GM19099 (cell line): ENCODE measurements around the gene CHP2.

Experiments used
- POLR2A ChIP-seq: IDR thresholded peaks from 3 replicates; pipeline ENCODE4 v1.6.1; 2011; ENCODE audit warnings: low read depth; ENCODE audit not compliant: insufficient read length; ENCODE audit errors: extremely low read depth

Gene CHP2

GRCh38 chr16:23786964-23787561, 32.2 kb downstream of the CHP2 start:
- no peak for TF ChIP-seq POLR2A

- no peak for TF ChIP-seq POLR2A
These were observed 33.9 kb downstream of the CHP2 start for GRCh38 chr16:23788685-23789084.

GRCh38 chr16:23795378-23795777, 40.6 kb downstream of the CHP2 start:
- TF ChIP-seq POLR2A: no peak

GRCh38 chr16:23796941-23797340, 42.1 kb downstream of the CHP2 start:
- TF ChIP-seq POLR2A: no peak

- TF ChIP-seq POLR2A: no peak
These were observed 46.6 kb downstream of the CHP2 start for GRCh38 chr16:23801378-23801777.

GRCh38 chr16:23802776-23803175, 48.0 kb downstream of the CHP2 start:
- TF ChIP-seq POLR2A: no peak

GRCh38 chr16:23803591-23804123, 48.8 kb downstream of the CHP2 start:
- TF ChIP-seq POLR2A: no peak

GRCh38 chr16:23807028-23807427, 52.2 kb downstream of the CHP2 start:
- TF ChIP-seq POLR2A: no peak
